Stimulated activated CD4-positive, alpha-beta T cell treated with anti-CD3 and anti-CD28 coated beads, Interleukin-2, amount 100 ng/mL, for 48 hours (primary cell): Measurements from ENCODE around the gene POU2AF3.

Experiments used
- DNase-seq, 2 donors: peaks; one replicate each; pipeline ENCODE4 v3.0.0-alpha.2; 2020

Gene POU2AF3

GRCh38 chr11:111353776-111354600 lies 55.6 kb downstream of the POU2AF3 start:
- DNase-seq = no peak

DNA sequence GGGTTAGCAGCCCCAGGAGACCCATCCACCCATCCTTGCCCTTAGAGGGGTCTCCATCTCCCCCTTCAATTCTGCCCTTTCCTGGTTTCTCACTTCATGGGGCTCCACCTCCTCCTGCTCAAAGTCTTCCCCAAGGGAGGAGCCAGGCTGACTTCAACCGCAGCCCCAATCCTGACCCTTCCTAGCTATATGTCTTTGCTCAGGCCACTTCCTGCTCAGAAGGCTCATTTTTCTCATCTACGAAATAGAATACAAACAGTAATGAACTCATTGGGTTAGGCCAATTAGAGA lies 56.2 kb downstream of the POU2AF3 start:
- no peak for DNase-seq

- no peak for DNase-seq
These were observed 56.8 kb downstream of the POU2AF3 start for GRCh38 chr11:111355101-111355500.

DNA sequence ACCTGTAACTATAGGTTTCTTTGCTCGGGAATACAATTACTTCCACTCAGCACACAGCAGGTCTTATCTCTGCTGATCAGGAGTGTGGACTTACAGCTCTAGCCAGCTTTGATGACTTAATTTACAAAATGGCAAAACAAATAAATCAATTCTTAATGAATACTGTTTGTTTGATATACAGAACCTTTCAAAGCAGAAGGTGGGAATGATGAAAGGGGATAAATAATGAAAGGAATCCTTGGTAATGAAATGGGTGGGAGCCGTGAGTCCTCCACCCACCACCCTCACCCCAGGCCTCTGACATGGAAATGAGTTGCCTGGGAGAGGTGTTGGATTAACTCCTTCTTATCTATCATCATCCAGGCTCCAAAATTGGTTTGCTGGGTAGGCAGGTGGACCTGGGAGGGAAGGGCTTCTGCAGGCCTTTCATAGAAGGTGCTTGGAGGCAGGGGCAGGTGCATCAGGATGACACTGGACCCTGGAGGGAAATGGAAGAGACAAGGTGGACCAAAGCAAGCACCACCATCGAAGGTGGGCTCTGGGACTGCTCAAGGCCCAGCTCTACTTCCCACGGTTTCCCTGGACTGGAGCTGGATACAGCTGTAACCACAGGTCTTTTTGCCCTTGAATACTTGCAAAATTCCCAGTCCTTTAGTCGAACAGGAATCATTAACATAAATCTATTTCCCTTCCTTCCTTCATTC lies 57.8 kb downstream of the POU2AF3 start:
- DNase-seq = no peak

- no peak for DNase-seq
These were observed 58.3 kb downstream of the POU2AF3 start for GRCh38 chr11:111356660-111357048.

DNA sequence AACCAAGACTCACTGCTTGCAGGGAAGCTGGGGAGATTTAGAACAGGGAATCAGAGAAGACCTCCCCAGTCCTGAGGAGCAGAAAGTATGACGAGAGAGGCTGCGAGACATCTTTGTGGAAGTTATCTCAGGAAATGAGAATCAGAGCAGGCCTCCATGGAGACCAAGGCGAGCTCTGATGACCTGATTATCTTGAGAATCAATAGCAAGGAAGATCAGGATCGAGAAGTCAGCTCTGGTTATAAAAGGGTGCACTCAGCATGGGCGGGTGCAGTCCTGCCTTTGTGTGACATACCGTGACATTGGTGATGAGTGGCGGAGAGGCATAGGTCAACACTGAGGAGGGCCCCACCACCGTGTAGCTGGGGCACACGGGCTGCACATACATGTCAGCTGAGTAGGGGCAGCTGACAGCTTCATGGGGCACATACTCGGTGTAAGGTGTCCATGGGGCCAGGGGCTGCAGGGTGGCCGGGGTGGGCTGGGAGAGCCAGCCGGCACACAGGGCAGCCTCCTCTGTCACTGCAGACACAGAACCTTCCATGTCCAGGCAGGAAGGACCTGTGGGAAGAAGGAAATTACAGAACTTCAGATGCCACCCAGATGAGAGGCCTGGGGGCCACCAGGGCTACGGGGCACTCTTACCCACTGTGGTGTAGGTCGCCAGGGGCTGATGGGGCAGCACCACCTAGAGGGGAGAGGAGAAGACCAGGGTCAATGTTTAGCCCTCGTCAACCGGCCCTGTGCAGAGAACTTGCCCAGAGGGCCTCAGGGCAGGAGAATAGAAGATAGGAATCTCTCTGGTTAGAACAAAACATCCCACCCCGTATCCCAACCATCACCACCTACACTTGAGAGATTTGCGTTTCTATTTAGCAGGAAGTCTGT lies 59.0 kb downstream of the POU2AF3 start:
- no peak for DNase-seq
